ENCODE data around the gene GALNT6. TPM values are rescaled to one million over a fixed set of nuclear protein-coding genes. Genes with fewer than 3 reads are reported as not detected.

Gene GALNT6
- total and polyA plus RNA-seq, 2 of the 13 experiments (the other 11 are each of a cell fraction or from before 2014, with no cell fraction given) = 1.0 to 1.1 TPM

- TF ChIP-seq ZNF549 (CRISPR knock-in tag; IDR thresholded peaks at IDR 0.05) (no peak), ZNF776 (CRISPR knock-in tag; IDR thresholded peaks at IDR 0.05) (no peak), ARID4A (CRISPR knock-in tag; IDR thresholded peaks at IDR 0.05; ENCODE audit: borderline replicate concordance) (no peak), TCF7 (IDR thresholded peaks at IDR 0.05; ENCODE audit: low read depth) (no peak), TFDP2 (CRISPR knock-in tag; IDR thresholded peaks at IDR 0.05) (no peak), ZNF264 (CRISPR knock-in tag; IDR thresholded peaks at IDR 0.05) (no peak)
Observed at GRCh38 chr12:51360315-51360714, 30.9 kb downstream of the GALNT6 start (continued).

- ChIA-PET POLR2A (no interaction called here), CTCF (ENCODE audit: low intra/inter-chr PET ratio, low total read pairs) (no interaction called here)
- ATAC-seq (no peak), FAIRE-seq (no peak), DNase-seq (ENCODE audit: low spot score) (no peak)
- peaks cover 53% of the 10 kb centered on the region for H3K4me1 ChIP-seq (ENCODE audit: insufficient read depth, low read length)
- 0 out of 5 replicates have a peak, but pooled peaks cover 0 to 2% of the 10 kb centered on the region in 2 experiments for H3K27me3 ChIP-seq (ENCODE audit: control insufficient read depth in 1 of 2, insufficient read depth in 2 of 2, low read length in 2 of 2)
- no peaks in the 10 kb centered on the region for H4K20me1 ChIP-seq (ENCODE audit: insufficient read depth, low read length)
- H3K36me3 ChIP-seq (replicated peaks in 1 of 2; ENCODE audit: control insufficient read depth in 1 of 2, insufficient read depth in 2 of 2, low read length in 2 of 2) = no peaks in the 10 kb centered on the region
- 67% methylated on average over 4 of the region's 4 CpGs for WGBS (ENCODE audit: low lambda C conversion rate)
- intact Hi-C loops (cut with micrococcal nuclease; ENCODE audit: unreplicated experiment) (no loop called here), in situ Hi-C loops (cut with HindIII; ENCODE audit: extremely low pct_ligation_motif_present, low pct_unique_long_range_greater_than_20kb) (no loop called here)
- BruUV-seq (replicated peaks) = no TSS peak
- H3K4me3 ChIP-seq (replicated peaks in 1 of 3; ENCODE audit: insufficient read depth in 1 of 3, low read depth in 2 of 3, low read length in 3 of 3) = no peak overlapping the region
- H3K9me3 ChIP-seq (ENCODE audit: low read length) = no peaks in the 10 kb centered on the region
- H2AFZ ChIP-seq (ENCODE audit: low read length) = no peak overlapping the region
- no peak for TF ChIP-seq ZNF138 (CRISPR knock-in tag; IDR thresholded peaks at IDR 0.05; ENCODE audit: low read depth)
- TF ChIP-seq ZNF292 (CRISPR knock-in tag; IDR thresholded peaks at IDR 0.05; ENCODE audit: borderline replicate concordance, low read depth) = no peak
- no peak for TF ChIP-seq ZNF431 (CRISPR knock-in tag; IDR thresholded peaks at IDR 0.05; ENCODE audit: borderline replicate concordance, low read depth)
- TF ChIP-seq RXRA (CRISPR knock-in tag; IDR thresholded peaks at IDR 0.05) = no peak
- TF ChIP-seq NFYB (CRISPR knock-in tag; IDR thresholded peaks at IDR 0.05) = no peak
- no peak for TF ChIP-seq ZNF24 (IDR thresholded peaks at IDR 0.05)
- no peak for TF ChIP-seq ZNF550 (CRISPR knock-in tag; IDR thresholded peaks at IDR 0.05; ENCODE audit: borderline replicate concordance)
- H3K4me2 ChIP-seq (ENCODE audit: low read depth, low read length) = no peak overlapping the region
- H3K9ac ChIP-seq (ENCODE audit: insufficient read depth, low read depth, low read length) = no peak overlapping the region
- no peak overlapping the region for H3K27ac ChIP-seq (ENCODE audit: extremely low read length, insufficient read depth, low read length)
- no peaks in the 10 kb centered on the region for H3K79me2 ChIP-seq (ENCODE audit: insufficient read depth, low read length)
Observed at GRCh38 chr12:51359851-51360250, 31.4 kb downstream of the GALNT6 start.

Data from HepG2 (cell line).